ENCODE data around the gene HSPA6.
"Not testable (repeated sequence)": the region's sequence is repeated elsewhere in the genome, so short reads cannot be mapped to it uniquely, and the experiment has no call there.

HSPA6 gene

DNA sequence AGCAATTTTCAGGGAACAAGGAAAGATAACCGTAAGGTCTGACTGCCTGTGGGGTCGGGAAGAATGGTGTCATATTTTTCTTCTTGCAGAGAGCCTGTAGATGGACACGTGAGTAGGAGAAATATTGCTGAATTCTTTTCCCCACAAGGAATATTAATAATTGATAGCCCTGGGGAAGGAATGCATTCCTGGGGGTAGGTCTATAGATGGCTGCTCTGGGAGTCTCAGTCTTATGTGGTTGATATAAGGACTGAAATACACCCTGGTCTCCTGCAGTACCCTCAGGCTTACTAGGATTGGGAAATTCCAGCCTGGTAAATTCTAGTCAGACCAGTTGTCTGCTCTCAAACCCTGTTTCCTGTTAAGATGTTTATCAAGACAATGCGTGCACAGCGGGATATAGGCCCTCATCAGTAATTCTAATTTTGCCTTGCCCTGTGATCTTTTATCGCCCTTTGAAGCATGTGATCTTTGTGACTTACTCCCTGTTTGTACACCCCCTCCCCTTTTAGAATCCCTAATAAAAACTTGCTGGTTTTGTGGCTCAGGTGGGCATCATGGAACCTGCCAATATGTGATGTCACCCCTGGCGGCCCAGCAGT lies 12.8 kb downstream of the HSPA6 start:
- DNase-seq, result not testable (repeated sequence)

DNA sequence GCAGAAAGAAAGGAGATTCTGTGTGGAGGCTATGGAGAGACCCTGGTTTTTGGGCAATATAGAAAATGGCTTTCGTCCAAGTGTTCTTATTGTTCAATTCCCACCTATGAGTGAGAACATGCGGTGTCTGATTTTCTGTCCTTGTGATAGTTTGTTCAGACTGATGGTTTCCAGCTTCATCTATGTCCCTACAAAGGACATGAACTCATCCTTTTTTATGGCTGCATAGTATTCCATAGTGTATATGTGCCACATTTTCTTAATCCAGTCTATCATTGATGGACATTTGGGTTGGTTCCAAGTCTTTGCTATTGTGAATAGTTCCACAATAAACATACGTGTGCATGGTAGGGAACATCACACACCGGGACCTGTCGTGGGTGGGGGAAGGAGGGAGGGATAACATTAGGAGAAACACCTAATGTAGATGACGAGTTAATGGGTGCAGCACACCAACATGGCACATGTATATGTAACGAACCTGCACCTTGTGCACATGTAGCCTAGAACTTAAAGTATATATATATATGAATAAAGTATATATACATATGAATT lies 14.7 kb downstream of the HSPA6 start:
- DNase-seq, result not testable (repeated sequence)

GRCh38 chr1:161539731-161540569 lies 15.6 kb downstream of the HSPA6 start:
- DNase-seq, result peak; percentile 90

DNA sequence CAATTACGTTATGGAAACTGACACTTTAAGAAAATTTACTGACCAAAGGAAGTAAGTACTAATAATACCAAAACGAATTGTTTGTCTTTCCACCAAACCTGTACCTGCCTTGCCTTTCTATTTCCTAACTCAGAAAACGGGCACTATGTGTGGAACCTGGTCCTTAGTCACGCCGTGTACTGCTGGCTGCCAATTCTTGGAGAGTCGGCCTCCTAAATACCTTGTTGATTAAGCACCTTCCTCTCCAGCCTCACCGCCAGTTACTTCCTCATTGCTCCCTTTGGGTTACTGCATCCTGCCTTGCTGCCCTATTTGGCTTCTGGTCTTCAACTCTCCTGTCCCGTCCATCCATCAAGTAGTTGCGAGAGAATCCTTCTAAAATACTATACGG lies 16.2 kb downstream of the HSPA6 start:
- not testable (repeated sequence) for DNase-seq

GRCh38 chr1:161542091-161542559 lies 17.8 kb downstream of the HSPA6 start:
- DNase-seq, result not testable (repeated sequence)

DNA sequence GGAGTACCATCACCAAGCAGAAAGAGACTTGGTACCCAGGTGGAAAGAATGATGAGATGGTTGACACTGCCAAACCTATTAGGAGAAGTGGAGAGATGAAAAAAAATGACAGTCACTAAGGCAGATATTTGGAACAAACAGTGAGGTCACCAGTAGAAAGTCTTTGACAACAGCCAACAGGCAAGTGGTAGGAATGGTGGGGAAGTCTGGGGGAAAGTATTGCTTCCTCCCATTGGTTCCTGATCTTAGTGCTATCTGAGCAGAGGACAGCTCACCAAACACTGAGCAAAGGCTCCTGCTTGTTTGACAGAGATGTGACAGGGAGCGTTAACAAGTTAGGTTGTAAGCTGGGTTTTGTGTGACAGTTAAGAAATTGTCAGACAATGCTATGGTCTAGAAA lies 18.8 kb downstream of the HSPA6 start:
- DNase-seq, result not testable (repeated sequence)

DNA sequence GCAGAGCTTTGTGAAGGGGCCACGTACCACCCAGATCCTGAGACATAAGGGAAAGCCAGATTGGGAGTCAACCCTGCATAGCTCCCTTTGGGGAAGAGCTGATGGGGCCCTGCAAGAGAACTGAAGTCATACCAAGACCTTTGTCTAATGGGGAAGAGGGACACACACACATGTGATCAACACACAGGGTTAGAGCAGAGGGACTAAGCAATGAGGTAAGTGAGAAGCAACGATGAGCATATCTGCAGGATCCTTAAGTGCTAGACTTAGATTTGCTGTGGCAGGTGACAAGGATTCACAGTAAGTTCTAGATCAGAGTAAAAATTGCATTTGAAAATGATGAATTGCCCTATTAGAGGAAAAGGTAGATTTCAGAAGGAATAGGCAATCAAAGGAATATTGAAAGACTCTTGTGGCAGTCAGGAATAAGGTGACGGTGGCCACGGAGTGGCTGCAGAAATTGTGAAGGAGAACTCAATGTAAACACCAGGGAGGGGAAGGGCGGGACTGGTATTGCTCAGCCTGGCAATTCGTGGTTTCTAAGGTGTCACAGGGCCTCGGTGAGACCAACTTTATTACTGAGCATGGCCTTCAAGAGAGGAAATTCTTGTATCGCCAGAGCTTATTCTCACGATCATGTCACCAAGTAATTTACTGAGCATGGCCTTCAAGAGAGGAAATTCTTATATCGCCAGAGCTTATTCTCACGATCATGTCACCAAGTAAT lies 20.8 kb downstream of the HSPA6 start:
- DNase-seq, result not testable (repeated sequence)

DNA sequence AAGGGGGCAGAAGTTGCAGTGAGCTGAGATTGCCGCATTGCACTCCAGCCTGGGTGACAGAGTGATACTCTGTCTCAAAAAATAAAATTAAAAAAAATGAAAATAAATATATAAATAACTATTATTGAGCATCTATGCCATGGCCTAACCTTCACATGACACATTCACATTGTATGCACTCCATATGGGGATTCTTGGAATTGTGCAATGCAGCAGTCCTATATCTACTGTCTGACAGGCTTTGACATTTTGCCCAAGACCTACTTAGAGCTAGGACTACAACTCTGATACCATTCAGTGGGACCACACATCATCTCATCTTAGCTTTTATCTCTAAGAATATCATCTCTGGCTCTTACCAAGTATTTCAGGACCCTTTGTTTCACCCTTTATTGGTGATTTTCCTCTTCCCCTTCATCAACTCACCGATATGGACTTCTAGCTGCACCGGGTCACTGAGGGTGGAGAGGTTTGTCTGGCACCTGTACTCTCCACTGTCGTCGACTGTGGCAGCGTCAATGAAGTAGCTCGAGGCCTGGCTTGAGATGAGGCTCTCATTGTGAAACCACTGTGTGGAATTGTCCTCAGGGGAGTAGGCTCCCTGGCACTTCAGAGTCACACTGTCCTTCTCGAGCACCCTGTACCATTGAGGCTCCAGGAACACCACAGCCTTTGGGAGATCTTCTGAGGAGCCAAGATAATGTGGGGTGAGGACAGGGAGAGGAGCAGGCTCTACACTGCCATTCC lies 23.8 kb downstream of the HSPA6 start:
- DNase-seq, result not testable (repeated sequence)

- DNase-seq, result not testable (repeated sequence)
Measured at GRCh38 chr1:161548749-161549406, 24.5 kb downstream of the HSPA6 start.

GRCh38 chr1:161549652-161550051 lies 25.3 kb downstream of the HSPA6 start, which contains the start of gene FCGR3A:
FCGR3A (minus strand) TSS chr1:161549818; CDS start chr1:161549736, 82 bp downstream.
- DNase-seq, result no peak

DNA sequence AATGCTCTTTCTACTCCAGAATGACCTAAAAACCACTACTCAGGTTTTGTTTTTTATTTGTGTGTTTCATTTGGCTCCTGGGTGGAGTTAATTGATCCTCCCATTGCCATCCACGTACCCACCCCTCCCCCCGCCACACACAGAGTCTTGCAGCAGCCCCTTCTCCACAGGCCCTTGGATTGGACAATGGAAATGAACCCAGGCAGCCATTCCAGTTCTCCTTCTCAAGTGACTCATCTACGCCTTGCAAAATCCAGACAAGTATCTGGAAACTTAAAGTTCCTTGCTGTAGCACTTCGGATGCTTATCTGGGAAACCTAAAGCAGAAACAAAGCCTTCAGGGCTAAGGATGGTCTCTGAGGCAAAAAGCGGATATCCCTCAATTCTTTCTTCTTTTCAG lies 26.6 kb downstream of the HSPA6 start:
- DNase-seq, result not testable (repeated sequence)

GRCh38 chr1:161553631-161554030 lies 29.3 kb downstream of the HSPA6 start:
- DNase-seq, result not testable (repeated sequence)

DNA sequence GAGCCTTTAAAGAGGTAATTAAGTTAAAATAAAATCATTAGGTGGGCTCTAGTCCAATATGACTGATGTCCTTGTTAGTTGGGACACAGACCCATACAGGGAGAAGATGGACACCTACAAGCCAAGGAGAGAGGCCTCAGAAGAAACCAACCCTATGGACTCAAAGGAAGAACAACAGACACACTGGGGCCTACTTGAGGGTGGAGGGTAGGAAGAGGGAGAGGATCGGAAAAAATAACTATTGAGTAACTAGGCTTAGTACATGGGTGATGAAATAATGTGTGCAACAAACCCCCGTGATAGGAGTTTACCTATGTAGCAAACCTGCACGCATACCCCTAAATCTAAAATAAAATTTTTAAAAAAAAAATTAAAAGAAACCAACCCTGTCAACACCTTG lies 30.0 kb downstream of the HSPA6 start:
- DNase-seq, result not testable (repeated sequence)

DNA sequence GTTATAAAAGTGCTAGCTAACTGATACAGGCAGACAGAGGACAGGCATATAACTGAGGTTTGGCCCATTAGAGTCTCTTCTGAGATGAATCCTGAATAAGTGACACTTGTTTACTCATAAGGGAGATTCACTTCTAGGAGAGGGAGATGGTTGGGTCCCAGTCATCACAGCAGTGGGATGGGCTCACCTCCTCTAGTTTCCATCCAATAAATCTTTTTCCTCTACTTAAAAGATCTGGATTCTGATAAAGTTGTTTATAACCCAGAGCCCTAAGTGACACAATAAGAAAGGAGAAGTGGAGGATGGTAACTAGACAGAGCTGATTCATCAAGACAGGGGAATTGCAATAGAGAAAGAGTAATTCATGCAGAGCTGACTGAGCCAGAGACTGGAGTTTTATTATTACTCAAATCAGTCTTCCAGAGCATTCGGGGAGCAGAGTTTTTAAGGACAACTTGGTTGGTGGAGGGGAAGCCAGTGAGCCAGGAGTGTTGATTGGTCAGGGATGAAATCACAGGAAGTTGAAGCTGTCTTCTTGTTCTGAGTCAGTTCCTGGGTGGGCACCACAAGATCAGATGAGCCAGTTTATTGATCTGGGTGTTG lies 30.6 kb downstream of the HSPA6 start:
- DNase-seq, result not testable (repeated sequence)

DNA sequence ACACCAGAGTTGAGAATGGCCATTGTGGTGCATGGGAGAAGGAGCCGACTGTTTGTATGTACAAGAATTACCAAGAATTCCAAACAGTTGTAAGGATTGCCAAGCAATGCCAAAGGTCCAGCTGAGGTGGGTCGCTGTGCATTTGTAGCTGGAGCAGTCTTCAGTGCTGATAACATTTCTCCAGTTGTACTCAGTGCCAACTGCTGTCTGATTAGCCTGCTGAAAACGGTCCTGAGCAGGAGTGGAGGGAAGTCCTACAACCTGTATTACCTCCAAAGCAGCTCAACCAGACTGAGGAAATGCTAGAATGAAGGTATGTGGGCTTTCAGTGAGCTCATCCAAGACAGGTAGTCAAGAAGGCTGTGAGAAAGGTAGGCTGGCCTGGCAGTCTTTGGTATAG lies 31.8 kb downstream of the HSPA6 start:
- not testable (repeated sequence) for DNase-seq

- not testable (repeated sequence) for DNase-seq
Measured at GRCh38 chr1:161556990-161557389, 32.6 kb downstream of the HSPA6 start.

DNA sequence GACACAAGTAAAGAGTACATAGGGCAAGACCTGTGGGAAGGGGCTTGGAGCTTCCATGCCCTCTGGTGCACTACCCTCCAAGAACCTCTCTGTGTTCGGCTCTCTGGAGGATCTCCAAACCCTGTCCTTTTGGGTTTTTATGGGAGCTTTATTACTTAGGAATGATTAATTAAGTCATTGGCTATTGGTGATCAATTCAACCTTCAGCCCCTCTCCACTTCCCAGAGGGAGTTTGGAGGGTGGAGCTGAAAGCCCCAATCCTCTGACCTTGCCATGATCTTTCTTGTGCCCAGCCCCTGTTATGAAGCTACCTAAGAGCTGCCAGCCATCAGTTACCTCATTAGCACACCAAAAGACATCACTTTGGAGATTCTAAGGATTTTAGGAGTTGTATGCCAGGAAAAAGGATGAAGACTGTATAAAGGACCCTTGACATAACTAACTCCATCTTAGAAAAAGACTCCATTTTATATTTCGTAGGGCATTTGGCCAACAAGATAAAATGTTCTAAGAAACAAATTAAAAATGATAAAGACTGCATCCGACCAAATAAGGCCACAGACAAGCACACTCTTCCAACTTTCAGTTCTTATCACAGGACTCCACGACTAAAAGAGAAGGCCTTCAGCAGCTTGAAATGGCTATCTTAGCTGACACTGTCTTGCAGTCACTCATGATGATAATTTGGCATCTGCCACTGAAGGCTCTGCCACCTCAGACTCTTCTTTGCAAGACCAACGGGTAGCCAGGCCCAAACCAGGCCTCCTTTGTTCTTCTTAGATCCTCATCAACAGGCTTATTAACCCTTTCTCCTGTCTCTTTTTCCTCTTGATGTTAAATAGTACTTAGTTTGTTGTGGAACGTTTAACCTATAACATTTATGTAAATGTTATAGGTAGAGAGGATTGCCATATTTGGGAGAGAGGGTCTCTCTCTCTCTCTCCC lies 33.4 kb downstream of the HSPA6 start:
- DNase-seq, result not testable (repeated sequence)

DNA sequence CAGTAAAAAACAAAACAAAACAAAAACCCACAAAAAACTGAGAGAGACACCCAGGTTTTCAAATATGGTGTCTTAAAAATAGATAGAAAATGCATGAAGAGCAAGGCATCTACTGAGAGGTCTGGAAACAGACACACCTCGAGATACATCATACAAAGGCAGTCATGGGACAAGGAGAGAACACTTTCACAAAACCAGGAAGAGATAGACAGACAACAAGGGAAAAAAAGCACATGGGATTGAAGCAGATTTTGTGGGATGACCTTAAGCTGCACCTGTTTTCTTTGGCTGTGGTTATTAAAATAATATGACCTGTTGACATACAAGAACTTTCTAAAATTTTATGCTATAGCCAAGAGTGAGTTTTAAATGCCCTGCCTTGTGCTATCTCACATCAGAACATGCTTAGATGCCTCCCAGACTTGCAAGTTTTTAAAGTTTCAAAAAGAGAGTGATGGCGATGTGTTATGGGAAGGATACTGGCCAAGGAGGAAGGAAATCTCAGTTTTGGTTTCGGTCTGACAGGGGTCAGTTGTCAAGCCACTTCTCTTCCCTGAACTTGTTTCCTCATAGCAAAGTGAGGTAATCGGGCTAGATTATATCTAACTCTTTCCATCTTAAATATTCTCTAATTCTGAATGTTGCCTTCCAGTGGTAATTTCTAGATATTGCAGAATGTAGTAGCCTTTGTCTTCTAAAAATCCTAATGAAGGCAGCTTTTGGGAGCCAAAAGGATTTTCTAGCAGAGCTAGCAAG lies 36.8 kb downstream of the HSPA6 start:
- not testable (repeated sequence) for DNase-seq

- DNase-seq, result not testable (repeated sequence)
Measured at GRCh38 chr1:161562441-161562840, 38.1 kb downstream of the HSPA6 start.

Measured in activated T-cell treated with anti-CD3 and anti-CD28 coated beads, Interleukin-2, amount 50 U/mL, for 1 hour (primary cell).